DOHH2 (cell line): Measurements from ENCODE around the gene NAXD.

ENCODE experiments used
- H3F3A ChIP-seq: fragments of 200-600 bp; sonication (generic), shearing (Covaris generic); 2 replicates; pipeline ENCODE4 v1.6.0; 2016; ENCODE audit warnings: antibody characterized with exemption, mild to moderate bottlenecking; ENCODE audit not compliant: control insufficient read depth, insufficient read depth
- H3K27ac ChIP-seq: fragments of 200-600 bp; sonication (generic); 2 replicates; pipeline ENCODE4 v1.5.1; 2014; ENCODE audit warnings: low read depth, mild to moderate bottlenecking, low read length, moderate library complexity
- H3K27me3 ChIP-seq: fragments of 200-600 bp; sonication (generic); 2 replicates; pipeline ENCODE4 v1.6.1; 2014; ENCODE audit warnings: mild to moderate bottlenecking, low read length, mixed read lengths; ENCODE audit not compliant: control insufficient read depth
- H3K36me3 ChIP-seq: fragments of 200-600 bp; sonication (generic); 2 replicates; pipeline ENCODE4 v1.6.1; 2014; ENCODE audit warnings: mild to moderate bottlenecking, low read length, moderate library complexity, mixed read lengths; ENCODE audit not compliant: control insufficient read depth
- H3K4me1 ChIP-seq: fragments of 200-600 bp; sonication (generic); 2 replicates; pipeline ENCODE4 v1.6.1; 2014; ENCODE audit warnings: mild to moderate bottlenecking, low read length, mixed read lengths; ENCODE audit not compliant: control insufficient read depth
- H3K4me2 ChIP-seq: fragments of 200-600 bp; sonication (generic); 2 replicates; pipeline ENCODE4 v1.6.0; 2014; ENCODE audit warnings: mild to moderate bottlenecking, low read length, moderate library complexity
- H3K4me3 ChIP-seq: fragments of 200-600 bp; sonication (generic); 2 replicates; pipeline ENCODE4 v1.5.1; 2014; ENCODE audit warnings: mild to moderate bottlenecking, low read length, mixed read lengths
- H3K79me2 ChIP-seq: fragments of 200-600 bp; sonication (generic); 2 replicates; pipeline ENCODE4 v1.6.1; 2014; ENCODE audit warnings: mild to moderate bottlenecking, low read length, mixed read lengths; ENCODE audit not compliant: control insufficient read depth
- H3K9me2 ChIP-seq: fragments of 200-600 bp; sonication (generic); replicated peaks from 2 replicates; pipeline ENCODE4 v1.6.1; 2014; ENCODE audit warnings: mild to moderate bottlenecking, low read length, mixed read lengths; ENCODE audit not compliant: control insufficient read depth
- H3K9me3 ChIP-seq: fragments of 200-600 bp; sonication (generic); 2 replicates; pipeline ENCODE4 v1.6.1; 2014; ENCODE audit warnings: antibody characterized with exemption, low read length, mixed read lengths; ENCODE audit not compliant: control insufficient read depth, insufficient read depth
- H4K20me1 ChIP-seq: fragments of 200-600 bp; sonication (generic); 2 replicates; pipeline ENCODE4 v1.6.0; 2014; ENCODE audit warnings: low read depth, mild to moderate bottlenecking, antibody characterized with exemption, low read length, moderate library complexity; ENCODE audit not compliant: control insufficient read depth, insufficient read depth
- CTCF ChIP-seq: fragments of 200-600 bp; sonication (generic); IDR thresholded peaks from one replicate; pipeline ENCODE4 v1.5.1; 2014; ENCODE audit warnings: antibody characterized with exemption, mild to moderate bottlenecking, low read depth, low read length; ENCODE audit not compliant: poor library complexity, severe bottlenecking
- EZH2phosphoT487 ChIP-seq: fragments of 200-600 bp; sonication (generic); IDR thresholded peaks from 2 replicates; pipeline ENCODE4 v1.6.1; 2017; ENCODE audit warnings: borderline replicate concordance, mild to moderate bottlenecking, antibody characterized with exemption, low read length, moderate library complexity, mixed read lengths

NAXD gene

GRCh38 chr13:110574161-110574560, 41.2 kb upstream of the NAXD start:
- H3K36me3 ChIP-seq = no peaks in the 10 kb centered on the region
- H3K79me2 ChIP-seq = no peaks in the 10 kb centered on the region
- H3K9me2 ChIP-seq = no peaks in the 10 kb centered on the region
- no peak overlapping the region for H3K4me3 ChIP-seq
- H3K27ac ChIP-seq = no peak overlapping the region
- peaks cover 21% of the 10 kb centered on the region for H3K27me3 ChIP-seq
- no peaks in the 10 kb centered on the region for H3F3A ChIP-seq
- H3K9me3 ChIP-seq = no peaks in the 10 kb centered on the region
- H3K4me2 ChIP-seq = no peak overlapping the region
- no peaks in the 10 kb centered on the region for H4K20me1 ChIP-seq
- TF ChIP-seq EZH2phosphoT487 (no peak), CTCF (no peak)
- no peaks in the 10 kb centered on the region for H3K4me1 ChIP-seq

GRCh38 chr13:110575322-110576069, 39.8 kb upstream of the NAXD start:
- H3K9me2 ChIP-seq = no peaks in the 10 kb centered on the region
- no peaks in the 10 kb centered on the region for H3K79me2 ChIP-seq
- no peaks in the 10 kb centered on the region for H4K20me1 ChIP-seq
- H3K27ac ChIP-seq = no peak overlapping the region
- no peaks in the 10 kb centered on the region for H3K4me1 ChIP-seq
- no peak overlapping the region for H3K4me3 ChIP-seq
- H3K27me3 ChIP-seq = peaks cover 21% of the 10 kb centered on the region
- no peak overlapping the region for H3K4me2 ChIP-seq
- no peaks in the 10 kb centered on the region for H3K36me3 ChIP-seq
- no peaks in the 10 kb centered on the region for H3F3A ChIP-seq
- no peaks in the 10 kb centered on the region for H3K9me3 ChIP-seq
- TF ChIP-seq EZH2phosphoT487 (no peak), CTCF (no peak)

DNA sequence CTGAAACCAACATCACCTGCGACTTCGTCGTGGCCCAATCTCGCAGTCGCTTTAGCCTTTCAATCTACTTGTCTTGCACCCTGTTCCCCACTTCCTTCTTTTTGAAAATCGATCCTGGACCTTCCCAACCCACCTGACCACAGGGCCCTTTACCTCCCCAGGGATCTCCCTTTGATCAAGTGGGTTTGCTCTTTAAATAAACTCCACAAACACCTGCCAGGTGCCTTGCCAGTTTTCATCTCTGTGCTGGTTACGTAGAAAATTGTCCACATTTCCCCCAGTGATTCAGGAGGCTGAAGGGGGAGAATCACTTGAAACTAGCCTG, 39.3 kb upstream of the NAXD start:
- H3F3A ChIP-seq = no peaks in the 10 kb centered on the region
- peaks cover 21% of the 10 kb centered on the region for H3K27me3 ChIP-seq
- no peaks in the 10 kb centered on the region for H3K9me3 ChIP-seq
- no peaks in the 10 kb centered on the region for H3K36me3 ChIP-seq
- no peak overlapping the region for H3K4me2 ChIP-seq
- H3K4me1 ChIP-seq = no peaks in the 10 kb centered on the region
- TF ChIP-seq CTCF = no peak
- no peak for TF ChIP-seq EZH2phosphoT487
- H3K79me2 ChIP-seq = no peaks in the 10 kb centered on the region
- no peak overlapping the region for H3K4me3 ChIP-seq
- no peaks in the 10 kb centered on the region for H4K20me1 ChIP-seq
- no peaks in the 10 kb centered on the region for H3K9me2 ChIP-seq
- no peak overlapping the region for H3K27ac ChIP-seq
